Esophagus muscularis mucosa (tissue), 4 donors: ENCODE results near the gene TMPRSS15. TPM values are rescaled to one million over a fixed set of nuclear protein-coding genes. Genes with fewer than 3 reads are reported as not detected.
A peak's percentile ranks its signal among the peaks of the same experiment; 100 is the strongest.

Experiments used
- DNase-seq: peaks from one replicate; pipeline ENCODE4 v3.0.0-alpha.2; 2017; ENCODE audit errors: extremely low spot score
- H3K27ac ChIP-seq, 4 donors: fragments of 200-600 bp; sonication (generic); replicated peaks in 1 of 4; 1 replicate in 3 of 4; 2 replicates in 1 of 4; pipeline ENCODE4 v1.5.1; 2016 to 2019; ENCODE audit warnings: mild to moderate bottlenecking in 1 of 4
- H3K27me3 ChIP-seq, 4 donors: fragments of 200-600 bp; sonication (generic); one replicate each; pipeline versions ENCODE4 v1.5.1 to v1.6.0; 2016 to 2019
- H3K36me3 ChIP-seq, 4 donors: fragments of 200-600 bp; sonication (generic); one replicate each; pipeline ENCODE4 v1.5.1; 2016 to 2019
- H3K4me1 ChIP-seq, 4 donors: fragments of 200-600 bp; sonication (generic); one replicate each; pipeline ENCODE4 v1.5.1; 2016 to 2019
- H3K4me3 ChIP-seq, 4 donors: fragments of 200-600 bp; sonication (generic); 1 replicate in 2 of 4; 2 replicates in 2 of 4; pipeline ENCODE4 v1.5.1; 2016 to 2019; ENCODE audit warnings: mild to moderate bottlenecking in 4 of 4, moderate library complexity in 1 of 4
- H3K9me3 ChIP-seq, 4 donors: fragments of 200-600 bp; sonication (generic); 1 replicate in 3 of 4; 2 replicates in 1 of 4; pipeline ENCODE4 v1.5.1; 2016 to 2019
- CTCF ChIP-seq, 3 experiments: fragments of 200-600 bp in 2 of 3; fragments of 450-650 bp in 1 of 3; sonication (generic) in 2 of 3; IDR thresholded peaks; one replicate each; pipeline ENCODE4 v1.5.1; 2017 to 2019; ENCODE audit warnings: antibody characterized with exemption in 3 of 3, mild to moderate bottlenecking in 2 of 3, moderate library complexity in 1 of 3
- EP300 ChIP-seq: sonication (generic); formaldehyde crosslinking; IDR thresholded peaks from one replicate; pipeline ENCODE4 v1.6.1; 2017; ENCODE audit warnings: antibody characterized with exemption
- POLR2A ChIP-seq: fragments of 450-650 bp; IDR thresholded peaks from one replicate; pipeline ENCODE4 v1.6.1; 2017; ENCODE audit warnings: antibody characterized with exemption, moderate library complexity, mild to moderate bottlenecking, low read depth
- POLR2AphosphoS5 ChIP-seq, 2 donors: sonication (generic); formaldehyde crosslinking; IDR thresholded peaks; one replicate each; pipeline ENCODE4 v1.6.1; 2017; ENCODE audit warnings: antibody characterized with exemption in 2 of 2
- WGBS: methylation state at CpG from one replicate; pipeline ENCODE4 v1.1.5; 2018; 5-methylcytosine and 5-hydroxymethylcytosine counted together
- intact Hi-C: fragments of 100-400 bp; cut with DNase I; formaldehyde crosslinking; loops from one replicate; pipeline ENCODE4 v1.15.1; 2023
- total RNA-seq, 4 donors: library from RNA; depleted of rRNA; stranded (reverse); fragments of >200 nt; gene quantifications; one replicate each; pipeline versions ENCODE4 v1.1.0 to v1.2.1, GENCODE V29; 2016

Gene TMPRSS15
- total RNA-seq, 4 donors from 2014 or later = not detected

- Histone ChIP-seq H3K4me1 (no peaks in the 10 kb centered on the region), H3K4me3 (no peak overlapping the region), H3K36me3 (no peaks in the 10 kb centered on the region), H3K27me3 (no peaks in the 10 kb centered on the region), H3K27ac (no peak overlapping the region), H3K9me3 (no peaks in the 10 kb centered on the region)
- no peak for DNase-seq
- intact Hi-C loops = no loop called here
- TF ChIP-seq EP300 = no peak
- no peak for TF ChIP-seq POLR2AphosphoS5 (IDR thresholded peaks at IDR 0.05)
- no CpG with 5 or more reads among the region's 1 CpG for WGBS
These were observed 21.4 kb downstream of the TMPRSS15 start for GRCh38 chr21:18382141-18382540.

DNA sequence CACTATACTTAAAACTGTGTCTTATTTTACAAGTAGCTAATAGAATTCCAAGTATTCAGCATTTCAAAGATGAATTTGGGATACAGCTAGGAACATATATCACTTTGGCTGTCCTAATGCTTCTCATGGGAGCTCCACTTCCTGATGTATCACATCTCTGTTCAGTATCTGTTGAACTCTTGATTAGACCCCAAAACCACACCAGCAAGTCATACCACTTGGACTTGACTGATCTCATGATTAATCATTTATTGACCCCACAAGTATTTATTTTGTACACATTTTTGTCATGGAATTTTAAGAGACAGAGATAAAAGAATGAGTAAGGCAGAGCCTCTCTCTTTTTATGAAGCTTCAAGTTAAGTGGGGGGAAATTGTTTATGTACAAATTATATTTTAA, 30.0 kb downstream of the TMPRSS15 start:
- Histone ChIP-seq H3K4me3 (no peak overlapping the region), H3K27me3 (no peaks in the 10 kb centered on the region), H3K4me1 (no peaks in the 10 kb centered on the region), H3K27ac (no peak overlapping the region), H3K9me3 (no peaks in the 10 kb centered on the region), H3K36me3 (no peaks in the 10 kb centered on the region)
- intact Hi-C loops = no loop called here
- DNase-seq = no peak
- TF ChIP-seq EP300 = no peak

DNA sequence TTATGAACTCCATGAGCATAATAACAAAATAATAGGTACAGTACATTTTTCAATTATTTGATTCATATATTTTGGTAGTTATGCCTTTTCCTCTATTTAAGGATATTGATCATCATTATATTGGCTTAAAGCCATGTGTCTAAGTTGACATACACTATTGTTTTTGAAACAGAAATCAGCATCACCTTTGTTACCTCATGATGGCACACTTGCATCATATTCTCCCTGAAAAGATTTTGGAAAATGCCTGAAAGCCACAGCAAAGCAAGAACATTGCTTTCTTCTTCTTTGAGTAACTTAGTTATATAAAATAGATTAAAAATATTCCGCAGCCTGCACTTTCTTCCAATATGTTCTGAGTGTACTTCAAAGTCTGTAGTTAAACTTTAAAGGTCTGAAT, 33.3 kb downstream of the TMPRSS15 start:
- 70% methylated on average over 1 of the region's 1 CpG for WGBS
- H3K36me3 ChIP-seq = no peaks in the 10 kb centered on the region
- TF ChIP-seq CTCF (IDR thresholded peaks at IDR 0.05) (no peak), POLR2A (no peak), EP300 (no peak), POLR2AphosphoS5 (IDR thresholded peaks at IDR 0.05) (no peak)
- no peak for DNase-seq
- intact Hi-C loops = no loop called here
- H3K27me3 ChIP-seq = no peaks in the 10 kb centered on the region
- H3K9me3 ChIP-seq = no peaks in the 10 kb centered on the region
- H3K4me3 ChIP-seq = no peak overlapping the region
- no peak overlapping the region for H3K27ac ChIP-seq
- no peaks in the 10 kb centered on the region for H3K4me1 ChIP-seq

DNA sequence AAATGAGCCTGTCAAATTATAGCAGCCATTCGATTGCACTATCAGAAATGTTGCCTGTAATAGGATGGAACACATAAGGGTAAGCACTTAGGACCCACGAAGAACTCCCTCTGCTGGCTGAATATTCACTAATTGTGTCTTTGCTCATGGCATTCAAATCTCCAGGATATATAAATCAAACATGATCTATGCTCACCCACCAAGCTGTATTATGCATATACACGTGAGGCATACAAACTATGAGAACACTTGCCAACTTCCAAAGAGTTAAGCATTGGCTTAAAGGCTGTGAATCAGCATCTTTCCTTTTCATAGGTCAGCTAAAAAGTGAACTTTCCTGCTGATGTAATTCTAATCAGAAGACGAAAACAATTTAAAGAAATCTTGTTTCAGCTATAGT, 34.5 kb downstream of the TMPRSS15 start:
- no peak overlapping the region for H3K27ac ChIP-seq
- H3K4me1 ChIP-seq = no peaks in the 10 kb centered on the region
- TF ChIP-seq POLR2AphosphoS5 (IDR thresholded peaks at IDR 0.05) (no peak), POLR2A (no peak), CTCF (IDR thresholded peaks at IDR 0.05) (peak in 1 of 3 experiments; percentile 18), EP300 (no peak)
- intact Hi-C loops = no loop called here
- 33% methylated on average over 4 of the region's 4 CpGs for WGBS
- no peak for DNase-seq
- no peaks in the 10 kb centered on the region for H3K27me3 ChIP-seq
- no peaks in the 10 kb centered on the region for H3K36me3 ChIP-seq
- no peak overlapping the region for H3K4me3 ChIP-seq
- no peaks in the 10 kb centered on the region for H3K9me3 ChIP-seq

- no peak overlapping the region for H3K27ac ChIP-seq
- no peaks in the 10 kb centered on the region for H3K36me3 ChIP-seq
- 72% methylated on average over 6 of the region's 6 CpGs for WGBS
- intact Hi-C loops = no loop called here
- no peaks in the 10 kb centered on the region for H3K9me3 ChIP-seq
- no peak overlapping the region for H3K4me3 ChIP-seq
- no peak for TF ChIP-seq POLR2AphosphoS5 (IDR thresholded peaks at IDR 0.05)
- no peak for TF ChIP-seq POLR2A
- no peak for TF ChIP-seq EP300
- TF ChIP-seq CTCF (IDR thresholded peaks at IDR 0.05) = no peak
- no peak for DNase-seq
- no peaks in the 10 kb centered on the region for H3K27me3 ChIP-seq
- H3K4me1 ChIP-seq = no peaks in the 10 kb centered on the region
These were observed 35.4 kb downstream of the TMPRSS15 start for GRCh38 chr21:18368205-18368604.

DNA sequence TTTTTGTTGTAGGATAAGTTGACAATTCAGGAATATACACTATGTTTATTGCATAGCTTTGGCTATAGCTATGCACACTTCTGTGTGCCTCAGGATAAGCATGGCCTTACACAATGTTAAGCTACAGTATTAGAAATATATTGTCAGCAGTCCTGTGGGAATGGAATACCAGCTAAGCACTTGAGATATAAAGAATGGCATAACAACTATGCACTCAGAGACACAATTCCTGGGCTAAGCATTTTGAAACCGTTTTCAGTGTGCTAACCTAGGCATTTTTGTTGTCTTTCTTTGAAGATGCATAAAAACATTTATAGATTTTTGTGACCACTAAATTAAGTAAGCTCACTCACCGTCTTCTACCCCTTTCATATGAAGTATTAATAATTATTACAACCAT, 46.8 kb downstream of the TMPRSS15 start:
- no peak overlapping the region for H3K27ac ChIP-seq
- no peaks in the 10 kb centered on the region for H3K36me3 ChIP-seq
- TF ChIP-seq POLR2A = no peak
- TF ChIP-seq CTCF (IDR thresholded peaks at IDR 0.05) = no peak
- no peak for TF ChIP-seq POLR2AphosphoS5 (IDR thresholded peaks at IDR 0.05)
- no peak for TF ChIP-seq EP300
- intact Hi-C loops = no loop called here
- no peaks in the 10 kb centered on the region for H3K27me3 ChIP-seq
- H3K4me1 ChIP-seq = no peaks in the 10 kb centered on the region
- no peaks in the 10 kb centered on the region for H3K9me3 ChIP-seq
- H3K4me3 ChIP-seq = no peak overlapping the region
- no peak for DNase-seq
- 74% methylated on average over 2 of the region's 2 CpGs for WGBS
